K562 (cell line): ENCODE measurements around the gene ACTR8. TPM values are rescaled to one million over a fixed set of nuclear protein-coding genes. Genes with fewer than 3 reads are reported as not detected.

ENCODE experiments used
- ATAC-seq: fragments of 200-7000 bp; cut with Tn5 transposase; 3 replicates; pipeline ENCODE4 v1.9.1; 2020; ENCODE audit warnings: moderate library complexity
- BruUV-seq: library from RNA; stranded (reverse); fragments of 400-500 nt; replicated peaks from 2 replicates; lab custom pipeline; 2021; lab: Mats Ljungman, UMichigan
- CTCF ChIA-PET: fragments of 300-600 bp; formaldehyde crosslinking; extraction: SDS; loops from one replicate; lab custom pipeline; 2021; ENCODE audit warnings: low intra/inter-chr PET ratio; lab: Yijun Ruan, JAX
- POLR2A ChIA-PET: fragments of 300-600, 350-650 bp; sonication (Branson Sonifier 250); formaldehyde crosslinking; extraction: SDS; loops from one replicate; lab custom pipeline; 2021; ENCODE audit warnings: antibody characterized with exemption, inconsistent platforms; lab: Yijun Ruan, JAX
- DNase-seq, 4 experiments: peaks; one replicate each; pipeline versions ENCODE4 v3.0.0 to v3.0.0-alpha.2; 2011 to 2018; ENCODE audit warnings: low spot score in 3 of 4, mixed read lengths in 3 of 4; ENCODE audit errors: extremely low read depth in 1 of 4
- FAIRE-seq: peaks from 2 replicates; lab custom pipeline; 2011; peaks lifted over from hg19 to GRCh38; lab: Jason Lieb, UNC
- H2AFZ ChIP-seq: 2 replicates; pipeline ENCODE4 v1.6.0; 2011; ENCODE audit warnings: low read depth, low read length, control low read depth, inconsistent platforms
- H3K27ac ChIP-seq: fragments of 200-600 bp; 3 replicates; pipeline ENCODE4 v1.8.0; 2011; ENCODE audit warnings: low read depth, mild to moderate bottlenecking, control low read depth, inconsistent platforms, low read length, moderate library complexity, mixed read lengths; ENCODE audit errors: extremely low read depth
- H3K27me3 ChIP-seq, 2 experiments: fragments of 300-600 bp in 1 of 2; 2 replicates in 1 of 2; 3 replicates in 1 of 2; pipeline versions ENCODE4 v1.6.0 to v1.8.0; 2011; ENCODE audit warnings: inconsistent platforms in 2 of 2, low read length in 2 of 2, mild to moderate bottlenecking in 1 of 2, mixed read lengths in 1 of 2, moderate library complexity in 1 of 2; ENCODE audit not compliant: control insufficient read depth in 2 of 2, insufficient read depth in 2 of 2
- H3K36me3 ChIP-seq: fragments of 300-600 bp; 3 replicates; pipeline ENCODE4 v1.8.0; 2011; ENCODE audit warnings: mild to moderate bottlenecking, low read length, inconsistent platforms; ENCODE audit not compliant: control insufficient read depth, insufficient read depth
- H3K4me1 ChIP-seq, 2 experiments: fragments of 200-600 bp in 1 of 2; replicated peaks in 1 of 2; 2 replicates in 1 of 2; 3 replicates in 1 of 2; pipeline versions ENCODE4 v1.5.1 to v1.8.0; 2011; ENCODE audit warnings: inconsistent platforms in 2 of 2, low read length in 2 of 2, mild to moderate bottlenecking in 1 of 2, mixed read lengths in 1 of 2, moderate library complexity in 1 of 2; ENCODE audit not compliant: control insufficient read depth in 2 of 2, insufficient read depth in 2 of 2
- H3K4me2 ChIP-seq: 2 replicates; pipeline ENCODE4 v1.6.1; 2011; ENCODE audit warnings: low read length, control low read depth, inconsistent platforms, mixed read lengths; ENCODE audit not compliant: insufficient read depth
- H3K4me3 ChIP-seq: fragments of 200-600 bp; sonication (generic), shearing (Covaris generic); 2 replicates; pipeline ENCODE4 v1.5.1; 2016; ENCODE audit warnings: control low read depth, inconsistent platforms
- H3K79me2 ChIP-seq: fragments of 200-600 bp; 3 replicates; pipeline ENCODE4 v1.8.0; 2011; ENCODE audit warnings: low read length, inconsistent platforms; ENCODE audit not compliant: control insufficient read depth, insufficient read depth
- H3K9ac ChIP-seq, 2 experiments: 2 replicates each; pipeline versions ENCODE4 v1.6.0 to v1.6.1; 2011; ENCODE audit warnings: low read depth in 2 of 2, low read length in 2 of 2, control low read depth in 1 of 2, inconsistent platforms in 1 of 2, mild to moderate bottlenecking in 1 of 2, mixed read lengths in 1 of 2; ENCODE audit not compliant: insufficient read depth in 1 of 2
- H3K9me1 ChIP-seq: one replicate; pipeline ENCODE4 v1.6.0; 2011; ENCODE audit warnings: inconsistent platforms, mild to moderate bottlenecking, low read length, moderate library complexity; ENCODE audit not compliant: control insufficient read depth, insufficient read depth
- H3K9me3 ChIP-seq: replicated peaks from 2 replicates; pipeline ENCODE4 v1.5.1; 2011; ENCODE audit warnings: low read depth, low read length, inconsistent platforms; ENCODE audit not compliant: control insufficient read depth, insufficient read depth
- H4K20me1 ChIP-seq: replicated peaks from 2 replicates; pipeline ENCODE4 v1.6.1; 2011; ENCODE audit warnings: low read length, inconsistent platforms, mixed read lengths; ENCODE audit not compliant: control insufficient read depth, insufficient read depth
- CBX1 ChIP-seq: sonication (generic); IDR thresholded peaks from 2 replicates; pipeline ENCODE4 v1.6.1; 2016; ENCODE audit warnings: antibody characterized with exemption, low read depth, mild to moderate bottlenecking
- CTCF ChIP-seq, 3 experiments: IDR thresholded peaks in 2 of 3; conservative IDR thresholded peaks in 1 of 3; 2 replicates each; pipeline ENCODE4 v1.5.1; 2011 to 2012; ENCODE audit warnings: low read length in 3 of 3, mild to moderate bottlenecking in 3 of 3, control low read depth in 2 of 3, improper control_type of control experiment in 1 of 3, inconsistent platforms in 1 of 3, low read depth in 1 of 3, mixed read lengths in 1 of 3, moderate library complexity in 1 of 3; ENCODE audit not compliant: insufficient read depth in 2 of 3
- LEF1 ChIP-seq: fragments of 450-650 bp; IDR thresholded peaks from 2 replicates; pipeline ENCODE4 v1.6.1; 2016; ENCODE audit warnings: mild to moderate bottlenecking
- NCOA2 ChIP-seq, 2 experiments: fragments of 450-650 bp; IDR thresholded peaks; 2 replicates each; pipeline ENCODE4 v1.6.1; 2018; ENCODE audit warnings: mild to moderate bottlenecking in 2 of 2, moderate library complexity in 1 of 2; ENCODE audit not compliant: partially characterized antibody in 2 of 2
- SMAD1 ChIP-seq: fragments of 150-350 bp; IDR thresholded peaks from 2 replicates; pipeline ENCODE4 v1.6.1; 2014; ENCODE audit warnings: low read length, low read depth; ENCODE audit not compliant: partially characterized antibody
- ZNF277 ChIP-seq: fragments of 250-450 bp; sonication (Bioruptor Pico); IDR thresholded peaks from 2 replicates; pipeline ENCODE4 v1.8.0; 2022; ENCODE audit warnings: inconsistent platforms, mild to moderate bottlenecking, moderate library complexity, borderline replicate concordance
- WGBS: fragments of 100-300 bp; shearing (Covaris generic); methylation state at CpG from one replicate; pipeline ENCODE4 v1.1.6; 2016; ENCODE audit warnings: low coverage, mixed read lengths; ENCODE audit not compliant: insufficient coverage; ENCODE audit errors: missing lambda C conversion rate; 5-methylcytosine and 5-hydroxymethylcytosine counted together
- in situ Hi-C: fragments of 300-500 bp; cut with MboI; formaldehyde crosslinking; loops from 4 replicates; pipeline ENCODE4 v1.15.0; 2018; ENCODE audit warnings: inconsistent platforms, mixed read lengths
- intact Hi-C: fragments of 100-400 bp; cut with micrococcal nuclease; formaldehyde crosslinking; loops from 2 replicates; pipeline ENCODE4 v1.14.2; 2022
- polyA plus RNA-seq, 8 experiments: library from polyadenylated mRNA; depleted of rRNA in 4 of 8; stranded (reverse) in 5 of 8; unstranded in 3 of 8; fragments of >200 nt; fragmentation: Nextera tagmentation in 2 of 8; fragmentation: Illumina TruSeq in 1 of 8; extraction: Ambion mirVana in 2 of 8; extraction: Trizol in 1 of 8; gene quantifications; 2 replicates each; pipeline versions ENCODE4 v1.2.1 to v1.2.3, GENCODE V29; 2011 to 2014; ENCODE audit warnings: inconsistent platforms in 1 of 8, missing spikeins in 1 of 8
- total RNA-seq, 7 experiments: library from RNA; depleted of rRNA in 6 of 7; stranded (reverse); fragments of >200 nt in 6 of 7; fragmentation: Illumina TruSeq in 2 of 7; extraction: Trizol in 2 of 7; gene quantifications; 2 replicates each; pipeline versions ENCODE4 v1.2.1 to v1.2.3, GENCODE V29; 2011 to 2021; ENCODE audit warnings: low replicate concordance in 1 of 7
- TF ChIP-seq, protein P1 (sequence below): fragments of 250-450 bp; sonication (Bioruptor Pico); IDR thresholded peaks from 2 replicates; pipeline ENCODE4 v1.5.1; 2021; ENCODE audit warnings: mild to moderate bottlenecking

ACTR8 gene
- total and polyA plus RNA-seq, 9 of the 15 experiments (the other 6 are each of a cell fraction or from before 2014, with no cell fraction given), result 4.8 to 24.2 (median 17.5) TPM

GRCh38 chr3:53833053-53833645 is 48.8 kb downstream of the ACTR8 start:
- H3K4me1 ChIP-seq, result no peaks in the 10 kb centered on the region
- H3K27ac ChIP-seq, result no peak overlapping the region
- FAIRE-seq (no peak), DNase-seq (peak in 2 of 4 experiments; percentile 19 to 21), ATAC-seq (peak; percentile 48; the same call in 2 of the 3 replicates)
- H3K9me1 ChIP-seq, result no peaks in the 10 kb centered on the region
- TF ChIP-seq NCOA2 (IDR thresholded peaks at IDR 0.05; ENCODE audit: partially characterized antibody in 2 of 2) (no peak), ZNF277 (no peak), SMAD1 (no peak), CTCF (IDR thresholded peaks at IDR 0.05 in 2 of 3, conservative IDR thresholded peaks at IDR 0.05 in 1 of 3; ENCODE audit: insufficient read depth in 2 of 3, low read depth in 1 of 3, low read length in 3 of 3) (peak; percentile 10 to 34 (median 34); a peak in 2 of 6 replicates), CBX1 (no peak), LEF1 (no peak)
- TF ChIP-seq, protein P1, sequence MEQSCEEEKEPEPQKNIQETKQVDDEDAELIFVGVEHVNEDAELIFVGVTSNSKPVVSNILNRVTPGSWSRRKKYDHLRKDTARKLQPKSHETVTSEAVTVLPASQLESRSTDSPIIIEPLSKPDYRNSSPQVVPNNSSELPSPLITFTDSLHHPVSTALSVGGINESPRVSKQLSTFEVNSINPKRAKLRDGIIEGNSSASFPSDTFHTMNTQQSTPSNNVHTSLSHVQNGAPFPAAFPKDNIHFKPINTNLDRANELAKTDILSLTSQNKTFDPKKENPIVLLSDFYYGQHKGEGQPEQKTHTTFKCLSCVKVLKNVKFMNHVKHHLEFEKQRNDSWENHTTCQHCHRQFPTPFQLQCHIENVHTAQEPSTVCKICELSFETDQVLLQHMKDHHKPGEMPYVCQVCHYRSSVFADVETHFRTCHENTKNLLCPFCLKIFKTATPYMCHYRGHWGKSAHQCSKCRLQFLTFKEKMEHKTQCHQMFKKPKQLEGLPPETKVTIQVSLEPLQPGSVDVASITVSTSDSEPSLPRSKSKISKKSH (CRISPR knock-in tag), result no peak
- CTCF ChIA-PET, result no interaction called here
- intact Hi-C loops (no loop called here), in situ Hi-C loops (no loop called here)
- no peak overlapping the region for H3K4me3 ChIP-seq
- H3K4me2 ChIP-seq, result no peak overlapping the region
- no peaks in the 10 kb centered on the region; a peak in 1 of 5 replicates for H3K27me3 ChIP-seq
- BruUV-seq, result no TSS peak
- WGBS, result 32% methylated on average over 9 of the region's 9 CpGs
- H3K9ac ChIP-seq, result no peak overlapping the region
- no peaks in the 10 kb centered on the region for H3K79me2 ChIP-seq
- H4K20me1 ChIP-seq, result no peaks in the 10 kb centered on the region
- no peaks in the 10 kb centered on the region for H3K9me3 ChIP-seq
- POLR2A ChIA-PET, result no interaction called here
- H3K36me3 ChIP-seq, result no peaks in the 10 kb centered on the region
- no peak overlapping the region for H2AFZ ChIP-seq
